ENCODE data around the gene FASLG. TPM values are rescaled to one million over a fixed set of nuclear protein-coding genes. Genes with fewer than 3 reads are reported as not detected.

FASLG gene
- total RNA-seq, 1 experiment from 2014 or later: not detected

DNA sequence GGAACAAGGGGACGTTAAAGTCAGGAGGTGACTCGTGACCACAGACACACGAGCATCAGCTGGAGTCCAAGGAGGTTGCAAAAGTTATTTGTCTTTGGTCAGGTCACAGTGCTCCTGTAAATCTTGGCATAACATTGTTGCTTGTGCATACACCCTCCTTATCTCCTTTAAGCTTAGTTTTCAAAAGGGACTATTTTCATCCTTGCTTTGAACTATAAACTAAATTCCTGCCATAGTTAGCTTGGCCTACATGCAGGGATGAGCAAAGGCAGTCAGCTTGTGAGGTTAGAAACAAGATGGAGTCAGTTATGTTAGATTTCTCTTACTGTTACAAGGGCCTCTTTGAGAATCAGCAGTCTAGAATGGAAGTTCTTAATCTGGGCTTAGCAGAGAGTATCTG, 28.0 kb upstream of the FASLG start:
- H3K9me3 ChIP-seq (ENCODE audit: low read depth, low read length, poor library complexity, severe bottlenecking): no peaks in the 10 kb centered on the region
- BruUV-seq (replicated peaks): no TSS peak
- DNase-seq (ENCODE audit: low spot score): no peak
- no peak overlapping the region for H3K4me3 ChIP-seq (ENCODE audit: low read depth, low read length, poor library complexity, severe bottlenecking)
- ChIA-PET POLR2A (ENCODE audit: low non-redundant PET) (no interaction called here), CTCF (no interaction called here)
- H3K27me3 ChIP-seq (replicated peaks; ENCODE audit: insufficient read depth, low read depth, low read length, poor library complexity): no peaks in the 10 kb centered on the region
- H3K27ac ChIP-seq (ENCODE audit: low read depth, low read length, poor library complexity, severe bottlenecking): no peak overlapping the region
- H3K36me3 ChIP-seq (ENCODE audit: insufficient read depth, low read length, poor library complexity, severe bottlenecking): no peaks in the 10 kb centered on the region
- intact Hi-C loops (cut with micrococcal nuclease; ENCODE audit: unreplicated experiment): no loop called here
- no peaks in the 10 kb centered on the region for H3K4me1 ChIP-seq (ENCODE audit: insufficient read depth, low read length, poor library complexity, severe bottlenecking)
- TF ChIP-seq EZH2 (IDR thresholded peaks at IDR 0.05; ENCODE audit: borderline replicate concordance, low read depth, low read length, poor library complexity, severe bottlenecking): no peak
- TF ChIP-seq, protein P1, sequence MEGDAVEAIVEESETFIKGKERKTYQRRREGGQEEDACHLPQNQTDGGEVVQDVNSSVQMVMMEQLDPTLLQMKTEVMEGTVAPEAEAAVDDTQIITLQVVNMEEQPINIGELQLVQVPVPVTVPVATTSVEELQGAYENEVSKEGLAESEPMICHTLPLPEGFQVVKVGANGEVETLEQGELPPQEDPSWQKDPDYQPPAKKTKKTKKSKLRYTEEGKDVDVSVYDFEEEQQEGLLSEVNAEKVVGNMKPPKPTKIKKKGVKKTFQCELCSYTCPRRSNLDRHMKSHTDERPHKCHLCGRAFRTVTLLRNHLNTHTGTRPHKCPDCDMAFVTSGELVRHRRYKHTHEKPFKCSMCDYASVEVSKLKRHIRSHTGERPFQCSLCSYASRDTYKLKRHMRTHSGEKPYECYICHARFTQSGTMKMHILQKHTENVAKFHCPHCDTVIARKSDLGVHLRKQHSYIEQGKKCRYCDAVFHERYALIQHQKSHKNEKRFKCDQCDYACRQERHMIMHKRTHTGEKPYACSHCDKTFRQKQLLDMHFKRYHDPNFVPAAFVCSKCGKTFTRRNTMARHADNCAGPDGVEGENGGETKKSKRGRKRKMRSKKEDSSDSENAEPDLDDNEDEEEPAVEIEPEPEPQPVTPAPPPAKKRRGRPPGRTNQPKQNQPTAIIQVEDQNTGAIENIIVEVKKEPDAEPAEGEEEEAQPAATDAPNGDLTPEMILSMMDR (conservative IDR thresholded peaks at IDR 0.05; ENCODE audit: low read depth, low read length): no peak

GRCh38 chr1:172637522-172637921, 21.4 kb upstream of the FASLG start:
- Histone ChIP-seq H3K4me1 (ENCODE audit: insufficient read depth, low read length, poor library complexity, severe bottlenecking) (no peaks in the 10 kb centered on the region), H3K36me3 (ENCODE audit: insufficient read depth, low read length, poor library complexity, severe bottlenecking) (no peaks in the 10 kb centered on the region), H3K27me3 (replicated peaks; ENCODE audit: insufficient read depth, low read depth, low read length, poor library complexity) (no peaks in the 10 kb centered on the region), H3K27ac (ENCODE audit: low read depth, low read length, poor library complexity, severe bottlenecking) (no peak overlapping the region), H3K9me3 (ENCODE audit: low read depth, low read length, poor library complexity, severe bottlenecking) (no peaks in the 10 kb centered on the region), H3K4me3 (ENCODE audit: low read depth, low read length, poor library complexity, severe bottlenecking) (no peak overlapping the region)
- intact Hi-C loops (cut with micrococcal nuclease; ENCODE audit: unreplicated experiment): no loop called here
- CTCF ChIA-PET: no interaction called here
- DNase-seq (ENCODE audit: low spot score): peak; percentile 54
- TF ChIP-seq EZH2 (IDR thresholded peaks at IDR 0.05; ENCODE audit: borderline replicate concordance, low read depth, low read length, poor library complexity, severe bottlenecking): no peak
- TF ChIP-seq, protein P1 (conservative IDR thresholded peaks at IDR 0.05; ENCODE audit: low read depth, low read length): no peak
- no TSS peak for BruUV-seq (replicated peaks)
- POLR2A ChIA-PET (ENCODE audit: low non-redundant PET): no interaction called here

- TF ChIP-seq, protein P1 (conservative IDR thresholded peaks at IDR 0.05; ENCODE audit: low read depth, low read length): no peak
- no peak for TF ChIP-seq EZH2 (IDR thresholded peaks at IDR 0.05; ENCODE audit: borderline replicate concordance, low read depth, low read length, poor library complexity, severe bottlenecking)
- intact Hi-C loops (cut with micrococcal nuclease; ENCODE audit: unreplicated experiment): no loop called here
- Histone ChIP-seq H3K4me1 (ENCODE audit: insufficient read depth, low read length, poor library complexity, severe bottlenecking) (no peaks in the 10 kb centered on the region), H3K27me3 (replicated peaks; ENCODE audit: insufficient read depth, low read depth, low read length, poor library complexity) (no peaks in the 10 kb centered on the region), H3K4me3 (ENCODE audit: low read depth, low read length, poor library complexity, severe bottlenecking) (no peak overlapping the region), H3K9me3 (ENCODE audit: low read depth, low read length, poor library complexity, severe bottlenecking) (no peaks in the 10 kb centered on the region), H3K36me3 (ENCODE audit: insufficient read depth, low read length, poor library complexity, severe bottlenecking) (no peaks in the 10 kb centered on the region), H3K27ac (ENCODE audit: low read depth, low read length, poor library complexity, severe bottlenecking) (no peak overlapping the region)
- CTCF ChIA-PET: no interaction called here
- no peak for DNase-seq (ENCODE audit: low spot score)
- POLR2A ChIA-PET (ENCODE audit: low non-redundant PET): no interaction called here
- no TSS peak for BruUV-seq (replicated peaks)
These were observed 20.7 kb upstream of the FASLG start for GRCh38 chr1:172638249-172638648.
